Esophagus muscularis mucosa (tissue), 4 donors: ENCODE measurements around the gene ARSI. TPM values are rescaled to one million over a fixed set of nuclear protein-coding genes. Genes with fewer than 3 reads are reported as not detected.

Source experiments
- DNase-seq: peaks from one replicate; pipeline ENCODE4 v3.0.0-alpha.2; 2017; ENCODE audit errors: extremely low spot score
- H3K27ac ChIP-seq, 4 donors: fragments of 200-600 bp; sonication (generic); replicated peaks in 1 of 4; 1 replicate in 3 of 4; 2 replicates in 1 of 4; pipeline ENCODE4 v1.5.1; 2016 to 2019; ENCODE audit warnings: mild to moderate bottlenecking in 1 of 4
- H3K27me3 ChIP-seq, 4 donors: fragments of 200-600 bp; sonication (generic); one replicate each; pipeline versions ENCODE4 v1.5.1 to v1.6.0; 2016 to 2019
- H3K36me3 ChIP-seq, 4 donors: fragments of 200-600 bp; sonication (generic); one replicate each; pipeline ENCODE4 v1.5.1; 2016 to 2019
- H3K4me1 ChIP-seq, 4 donors: fragments of 200-600 bp; sonication (generic); one replicate each; pipeline ENCODE4 v1.5.1; 2016 to 2019
- H3K4me3 ChIP-seq, 4 donors: fragments of 200-600 bp; sonication (generic); 1 replicate in 2 of 4; 2 replicates in 2 of 4; pipeline ENCODE4 v1.5.1; 2016 to 2019; ENCODE audit warnings: mild to moderate bottlenecking in 4 of 4, moderate library complexity in 1 of 4
- H3K9me3 ChIP-seq, 4 donors: fragments of 200-600 bp; sonication (generic); 1 replicate in 3 of 4; 2 replicates in 1 of 4; pipeline ENCODE4 v1.5.1; 2016 to 2019
- EP300 ChIP-seq: sonication (generic); formaldehyde crosslinking; IDR thresholded peaks from one replicate; pipeline ENCODE4 v1.6.1; 2017; ENCODE audit warnings: antibody characterized with exemption
- POLR2A ChIP-seq: fragments of 450-650 bp; IDR thresholded peaks from one replicate; pipeline ENCODE4 v1.6.1; 2017; ENCODE audit warnings: antibody characterized with exemption, moderate library complexity, mild to moderate bottlenecking, low read depth
- POLR2AphosphoS5 ChIP-seq, 2 donors: sonication (generic); formaldehyde crosslinking; IDR thresholded peaks; one replicate each; pipeline ENCODE4 v1.6.1; 2017; ENCODE audit warnings: antibody characterized with exemption in 2 of 2
- WGBS: methylation state at CpG from one replicate; pipeline ENCODE4 v1.1.5; 2018; 5-methylcytosine and 5-hydroxymethylcytosine counted together
- intact Hi-C: fragments of 100-400 bp; cut with DNase I; formaldehyde crosslinking; loops from one replicate; pipeline ENCODE4 v1.15.1; 2023
- total RNA-seq, 4 donors: library from RNA; depleted of rRNA; stranded (reverse); fragments of >200 nt; gene quantifications; one replicate each; pipeline versions ENCODE4 v1.1.0 to v1.2.1, GENCODE V29; 2016
- TF ChIP-seq, protein P1 (sequence below), 3 experiments: fragments of 200-600 bp in 2 of 3; fragments of 450-650 bp in 1 of 3; sonication (generic) in 2 of 3; IDR thresholded peaks; one replicate each; pipeline ENCODE4 v1.5.1; 2017 to 2019; ENCODE audit warnings: antibody characterized with exemption in 3 of 3, mild to moderate bottlenecking in 2 of 3, moderate library complexity in 1 of 3

The ARSI gene
- total RNA-seq, 4 donors from 2014 or later = 5.8 to 20.6 (median 10.1) TPM

GRCh38 chr5:150303070-150303615, 438 bp upstream of the ARSI start:
- H3K9me3 ChIP-seq = no peaks in the 10 kb centered on the region
- peak overlapping the region; percentile 49 to 59 (median 52) for H3K4me3 ChIP-seq
- H3K36me3 ChIP-seq = peaks cover 0 to 2% (median 0%) of the 10 kb centered on the region in 4 donors
- intact Hi-C loops = no loop called here
- peaks cover 0 to 30% (median 0%) of the 10 kb centered on the region in 4 donors for H3K27me3 ChIP-seq
- WGBS = 12% methylated on average over 14 of the region's 16 CpGs
- H3K27ac ChIP-seq = peak overlapping the region; percentile 76 to 83 (median 82)
- peaks cover 14 to 94% (median 82%) of the 10 kb centered on the region in 4 donors for H3K4me1 ChIP-seq
- no peak for DNase-seq
- TF ChIP-seq EP300 (no peak), POLR2AphosphoS5 (IDR thresholded peaks at IDR 0.05) (peak in 1 of 2 donors; percentile 7)

GRCh38 chr5:150301901-150302300, 804 bp downstream of the ARSI start:
- Histone ChIP-seq H3K36me3 (peaks cover 0 to 12% (median 4%) of the 10 kb centered on the region in 4 donors), H3K27me3 (peaks cover 0 to 30% (median 0%) of the 10 kb centered on the region in 4 donors), H3K4me1 (peaks cover 14 to 89% (median 81%) of the 10 kb centered on the region in 4 donors), H3K4me3 (peak overlapping the region; percentile 49 to 59 (median 52)), H3K9me3 (no peaks in the 10 kb centered on the region), H3K27ac (peak overlapping the region; percentile 76 to 83 (median 82))
- no peak for DNase-seq
- WGBS = 23% methylated on average over 12 of the region's 22 CpGs
- intact Hi-C loops = no loop called here
- TF ChIP-seq, protein P1, sequence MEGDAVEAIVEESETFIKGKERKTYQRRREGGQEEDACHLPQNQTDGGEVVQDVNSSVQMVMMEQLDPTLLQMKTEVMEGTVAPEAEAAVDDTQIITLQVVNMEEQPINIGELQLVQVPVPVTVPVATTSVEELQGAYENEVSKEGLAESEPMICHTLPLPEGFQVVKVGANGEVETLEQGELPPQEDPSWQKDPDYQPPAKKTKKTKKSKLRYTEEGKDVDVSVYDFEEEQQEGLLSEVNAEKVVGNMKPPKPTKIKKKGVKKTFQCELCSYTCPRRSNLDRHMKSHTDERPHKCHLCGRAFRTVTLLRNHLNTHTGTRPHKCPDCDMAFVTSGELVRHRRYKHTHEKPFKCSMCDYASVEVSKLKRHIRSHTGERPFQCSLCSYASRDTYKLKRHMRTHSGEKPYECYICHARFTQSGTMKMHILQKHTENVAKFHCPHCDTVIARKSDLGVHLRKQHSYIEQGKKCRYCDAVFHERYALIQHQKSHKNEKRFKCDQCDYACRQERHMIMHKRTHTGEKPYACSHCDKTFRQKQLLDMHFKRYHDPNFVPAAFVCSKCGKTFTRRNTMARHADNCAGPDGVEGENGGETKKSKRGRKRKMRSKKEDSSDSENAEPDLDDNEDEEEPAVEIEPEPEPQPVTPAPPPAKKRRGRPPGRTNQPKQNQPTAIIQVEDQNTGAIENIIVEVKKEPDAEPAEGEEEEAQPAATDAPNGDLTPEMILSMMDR (IDR thresholded peaks at IDR 0.05) = no peak
- TF ChIP-seq POLR2A (no peak), EP300 (no peak), POLR2AphosphoS5 (IDR thresholded peaks at IDR 0.05) (no peak)

DNA sequence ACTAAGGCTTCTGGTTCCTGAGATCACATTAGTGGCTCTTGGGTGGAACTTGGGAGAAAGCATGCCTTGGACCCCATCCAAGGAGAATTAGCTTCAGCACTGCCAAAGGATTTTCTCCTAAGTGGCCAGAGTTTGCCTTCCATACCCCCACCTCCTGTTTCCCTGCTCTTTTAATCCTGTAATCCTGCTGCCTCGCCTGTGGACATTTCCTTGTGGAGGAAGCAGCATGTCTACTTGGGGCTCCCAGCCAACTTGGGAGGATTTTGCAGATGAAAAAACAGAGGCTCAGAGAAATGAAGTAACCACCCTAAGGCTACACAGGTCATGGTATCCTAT, 1.6 kb downstream of the ARSI start:
- H3K4me1 ChIP-seq = peaks cover 14 to 81% (median 77%) of the 10 kb centered on the region in 4 donors
- H3K9me3 ChIP-seq = no peaks in the 10 kb centered on the region
- DNase-seq = no peak
- TF ChIP-seq, protein P1 (IDR thresholded peaks at IDR 0.05) = no peak
- no peak for TF ChIP-seq POLR2A
- no peak for TF ChIP-seq EP300
- no peak for TF ChIP-seq POLR2AphosphoS5 (IDR thresholded peaks at IDR 0.05)
- WGBS = 60% methylated on average over 1 of the region's 1 CpG
- peak overlapping the region in 3 of 4 donors; percentile 35 to 83 (median 83) for H3K27ac ChIP-seq
- peaks cover 0 to 12% (median 4%) of the 10 kb centered on the region in 4 donors for H3K36me3 ChIP-seq
- H3K4me3 ChIP-seq = peak overlapping the region; percentile 14 to 52 (median 14)
- intact Hi-C loops = no loop called here
- H3K27me3 ChIP-seq = peaks cover 0 to 30% (median 0%) of the 10 kb centered on the region in 4 donors

DNA sequence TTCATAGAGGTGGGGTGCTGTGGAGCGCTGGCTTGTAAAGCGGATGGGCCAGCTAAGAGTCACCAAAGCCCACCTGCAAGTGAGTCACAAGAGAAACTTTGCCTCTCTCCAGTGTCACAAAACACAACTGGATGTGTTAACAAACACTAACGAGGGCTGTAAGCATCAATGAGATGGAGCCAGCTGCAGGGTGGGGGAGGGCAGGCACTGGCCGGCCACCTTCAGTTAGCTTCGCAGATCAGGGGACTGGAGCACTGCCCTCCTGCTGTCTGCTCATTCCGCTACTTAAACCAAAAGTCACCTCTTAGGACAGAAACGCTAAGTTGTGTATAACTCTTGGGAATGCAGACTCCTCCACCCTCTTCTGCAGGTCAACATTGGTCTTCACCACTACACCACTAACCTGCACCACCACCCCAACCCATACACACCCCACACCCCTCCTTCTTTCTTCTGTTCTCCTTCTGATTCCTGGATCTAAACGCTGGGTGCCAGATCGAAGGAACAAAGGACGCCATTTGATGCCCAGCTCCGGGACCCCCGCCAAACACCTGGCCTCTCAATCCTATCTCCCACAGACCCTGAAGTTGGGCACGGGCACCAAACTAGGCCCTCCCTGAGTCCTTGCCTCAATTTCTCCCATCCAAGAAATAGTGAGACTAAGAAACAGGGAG, 2.1 kb downstream of the ARSI start:
- Histone ChIP-seq H3K4me1 (peaks cover 14 to 79% (median 76%) of the 10 kb centered on the region in 4 donors), H3K27me3 (peaks cover 0 to 30% (median 0%) of the 10 kb centered on the region in 4 donors), H3K4me3 (peak overlapping the region; percentile 14 to 52 (median 14)), H3K9me3 (no peaks in the 10 kb centered on the region), H3K36me3 (peaks cover 0 to 12% (median 4%) of the 10 kb centered on the region in 4 donors), H3K27ac (peak overlapping the region; percentile 35 to 83 (median 69))
- WGBS = 58% methylated on average over 13 of the region's 13 CpGs
- no peak for TF ChIP-seq POLR2AphosphoS5 (IDR thresholded peaks at IDR 0.05)
- TF ChIP-seq, protein P1 (IDR thresholded peaks at IDR 0.05) = no peak
- no peak for TF ChIP-seq EP300
- TF ChIP-seq POLR2A = no peak
- intact Hi-C loops = no loop called here
- DNase-seq = no peak

- Histone ChIP-seq H3K36me3 (peaks cover 0 to 12% (median 4%) of the 10 kb centered on the region in 4 donors), H3K4me3 (no peak overlapping the region), H3K27me3 (peaks cover 0 to 30% (median 0%) of the 10 kb centered on the region in 4 donors), H3K27ac (peak overlapping the region; percentile 55 to 83 (median 74)), H3K4me1 (peaks cover 18 to 79% (median 76%) of the 10 kb centered on the region in 4 donors), H3K9me3 (no peaks in the 10 kb centered on the region)
- WGBS = 50% methylated on average over 6 of the region's 6 CpGs
- intact Hi-C loops = no loop called here
- TF ChIP-seq POLR2AphosphoS5 (IDR thresholded peaks at IDR 0.05) (no peak), EP300 (no peak), POLR2A (no peak)
- TF ChIP-seq, protein P1 (IDR thresholded peaks at IDR 0.05) = no peak
- DNase-seq = no peak
These were observed 3.0 kb downstream of the ARSI start for GRCh38 chr5:150299571-150300327.
